Jurkat, Clone E6-1 (cell line): ENCODE data around the gene TCEA3.
"Not testable (repeated sequence)": the region's sequence is repeated elsewhere in the genome, so short reads cannot be mapped to it uniquely, and the experiment has no call there.

Experiments used
- DNase-seq: peaks from one replicate; pipeline ENCODE4 v3.0.0-alpha.2; 2011; ENCODE audit warnings: low read depth, low spot score
- H3K4me3 ChIP-seq: 2 replicates; pipeline ENCODE4 v1.5.1; 2011; ENCODE audit warnings: mild to moderate bottlenecking, low read length, control low read depth, moderate library complexity

Gene TCEA3

GRCh38 chr1:23399229-23399628 is 25.3 kb downstream of the TCEA3 start:
- H3K4me3 ChIP-seq = no peak overlapping the region
- no peak for DNase-seq

GRCh38 chr1:23397908-23398307 is 26.6 kb downstream of the TCEA3 start:
- no peak for DNase-seq
- no peak overlapping the region for H3K4me3 ChIP-seq

- no peak for DNase-seq
- no peak overlapping the region for H3K4me3 ChIP-seq
Observed at GRCh38 chr1:23396380-23396779, 28.2 kb downstream of the TCEA3 start.

GRCh38 chr1:23395849-23396248 is 28.7 kb downstream of the TCEA3 start:
- H3K4me3 ChIP-seq = no peak overlapping the region
- no peak for DNase-seq

GRCh38 chr1:23395154-23395724 is 29.3 kb downstream of the TCEA3 start:
- H3K4me3 ChIP-seq = no peak overlapping the region
- no peak for DNase-seq

GRCh38 chr1:23394684-23395083 is 29.9 kb downstream of the TCEA3 start:
- no peak for DNase-seq
- H3K4me3 ChIP-seq = no peak overlapping the region

- no peak for DNase-seq
- H3K4me3 ChIP-seq = no peak overlapping the region
Observed at GRCh38 chr1:23394181-23394580, 30.4 kb downstream of the TCEA3 start.

GRCh38 chr1:23393706-23394105 is 30.8 kb downstream of the TCEA3 start:
- no peak for DNase-seq
- no peak overlapping the region for H3K4me3 ChIP-seq

GRCh38 chr1:23392125-23392855 is 32.3 kb downstream of the TCEA3 start:
- no peak for DNase-seq
- no peak overlapping the region for H3K4me3 ChIP-seq

- no peak for DNase-seq
- H3K4me3 ChIP-seq = no peak overlapping the region
Observed at GRCh38 chr1:23389837-23390321, 34.7 kb downstream of the TCEA3 start.

GRCh38 chr1:23387494-23387893 is 37.1 kb downstream of the TCEA3 start:
- no peak for DNase-seq
- no peak overlapping the region for H3K4me3 ChIP-seq

- no peak for DNase-seq
- no peak overlapping the region for H3K4me3 ChIP-seq
Observed at GRCh38 chr1:23385119-23385621, 39.4 kb downstream of the TCEA3 start.

GRCh38 chr1:23384312-23385058 is 40.1 kb downstream of the TCEA3 start:
- no peak for DNase-seq
- no peak overlapping the region for H3K4me3 ChIP-seq

- no peak for DNase-seq
- no peak overlapping the region for H3K4me3 ChIP-seq
Observed at GRCh38 chr1:23383577-23384311, 40.8 kb downstream of the TCEA3 start.

GRCh38 chr1:23381233-23381885 is 43.2 kb downstream of the TCEA3 start:
- DNase-seq = no peak
- no peak overlapping the region for H3K4me3 ChIP-seq

- DNase-seq = no peak
- no peak overlapping the region for H3K4me3 ChIP-seq
Observed at GRCh38 chr1:23380719-23381118, 43.8 kb downstream of the TCEA3 start.

- H3K4me3 ChIP-seq, DNase-seq: not testable (repeated sequence)
Observed at GRCh38 chr1:23380236-23380635, 44.3 kb downstream of the TCEA3 start.

- no peak overlapping the region for H3K4me3 ChIP-seq
Observed at GRCh38 chr1:23376890-23377811, 47.4 kb downstream of the TCEA3 start.

More at GRCh38 chr1:23376890-23377811, 47.4 kb downstream of the TCEA3 start:
- DNase-seq = no peak
